H9 (cell line): ENCODE measurements around the gene HDLBP. TPM values are rescaled to one million over a fixed set of nuclear protein-coding genes. Genes with fewer than 3 reads are reported as not detected.

Experiments
- DNase-seq: peaks from one replicate; pipeline ENCODE4 v3.0.0-alpha.2; 2017
- H2AFZ ChIP-seq: one replicate; pipeline ENCODE4 v1.6.1; 2013; ENCODE audit warnings: mild to moderate bottlenecking, low read length, control low read depth, moderate library complexity
- H2AK5ac ChIP-seq: 2 replicates; pipeline ENCODE4 v1.6.1; 2013; ENCODE audit warnings: low read length, control low read depth, mixed read lengths; ENCODE audit not compliant: insufficient read length
- H2BK120ac ChIP-seq: one replicate; pipeline ENCODE4 v1.6.1; 2013; ENCODE audit warnings: low read depth, mild to moderate bottlenecking, low read length, control low read depth, inconsistent platforms; ENCODE audit not compliant: poor library complexity, severe bottlenecking
- H2BK12ac ChIP-seq: 2 replicates; pipeline ENCODE4 v1.6.1; 2013; ENCODE audit warnings: low read length, control low read depth, mixed read lengths, low read depth; ENCODE audit not compliant: insufficient read length
- H2BK15ac ChIP-seq: 2 replicates; pipeline ENCODE4 v1.6.1; 2013; ENCODE audit warnings: low read depth, low read length, control low read depth
- H2BK20ac ChIP-seq: one replicate; pipeline ENCODE4 v1.6.1; 2013; ENCODE audit warnings: low read depth, mild to moderate bottlenecking, low read length, control low read depth, inconsistent platforms; ENCODE audit not compliant: poor library complexity, severe bottlenecking
- H2BK5ac ChIP-seq: 2 replicates; pipeline ENCODE4 v1.6.1; 2013; ENCODE audit warnings: low read length, control low read depth, mixed read lengths; ENCODE audit not compliant: insufficient read length
- H3K14ac ChIP-seq: 2 replicates; pipeline ENCODE4 v1.6.1; 2013; ENCODE audit warnings: low read length, control low read depth; ENCODE audit not compliant: insufficient read depth
- H3K18ac ChIP-seq: 2 replicates; pipeline ENCODE4 v1.6.1; 2013; ENCODE audit warnings: low read depth, mild to moderate bottlenecking, mixed read lengths, low read length, control low read depth; ENCODE audit not compliant: insufficient read length
- H3K23ac ChIP-seq: 2 replicates; pipeline ENCODE4 v1.6.1; 2013; ENCODE audit warnings: low read length, control low read depth, mixed read lengths, low read depth; ENCODE audit not compliant: insufficient read length
- H3K23me2 ChIP-seq: 2 replicates; pipeline ENCODE4 v1.6.1; 2013; ENCODE audit warnings: low read depth, mild to moderate bottlenecking, mixed read lengths, low read length, control low read depth; ENCODE audit not compliant: insufficient read length, poor library complexity, severe bottlenecking
- H3K27ac ChIP-seq: 2 replicates; pipeline ENCODE4 v1.5.1; 2013; ENCODE audit warnings: low read length, control low read depth, mixed read lengths, low read depth; ENCODE audit not compliant: insufficient read length
- H3K27me3 ChIP-seq: 2 replicates; pipeline ENCODE4 v1.6.1; 2013; ENCODE audit warnings: low read length, control low read depth, inconsistent platforms; ENCODE audit not compliant: insufficient read depth
- H3K4ac ChIP-seq: 2 replicates; pipeline ENCODE4 v1.6.1; 2013; ENCODE audit warnings: low read depth, mild to moderate bottlenecking, control low read depth, inconsistent platforms, low read length, moderate library complexity
- H3K4me1 ChIP-seq: 2 replicates; pipeline ENCODE4 v1.6.1; 2013; ENCODE audit warnings: low read length, control low read depth, inconsistent platforms; ENCODE audit not compliant: insufficient read depth
- H3K4me2 ChIP-seq: 2 replicates; pipeline ENCODE4 v1.6.1; 2013; ENCODE audit warnings: low read length, control low read depth, mixed read lengths; ENCODE audit not compliant: insufficient read length, insufficient read depth
- H3K56ac ChIP-seq: 2 replicates; pipeline ENCODE4 v1.6.1; 2013; ENCODE audit warnings: low read depth, mild to moderate bottlenecking, mixed read lengths, low read length, control low read depth; ENCODE audit not compliant: insufficient read length
- H3K79me1 ChIP-seq: 2 replicates; pipeline ENCODE4 v1.6.1; 2013; ENCODE audit warnings: low read depth, mild to moderate bottlenecking, moderate library complexity, low read length, control low read depth, inconsistent platforms; ENCODE audit not compliant: insufficient read depth, poor library complexity, severe bottlenecking
- H3K79me2 ChIP-seq: 2 replicates; pipeline ENCODE4 v1.6.1; 2013; ENCODE audit warnings: low read length, control low read depth, inconsistent platforms; ENCODE audit not compliant: insufficient read depth
- H3K9ac ChIP-seq: 2 replicates; pipeline ENCODE4 v1.6.1; 2013; ENCODE audit warnings: low read length, control low read depth, mixed read lengths; ENCODE audit not compliant: insufficient read length; ENCODE audit errors: extremely low read depth
- H3K9me3 ChIP-seq: one replicate; pipeline ENCODE4 v1.6.1; 2013; ENCODE audit warnings: low read depth, low read length, inconsistent platforms; ENCODE audit not compliant: control insufficient read depth
- H3T11ph ChIP-seq: one replicate; pipeline ENCODE4 v1.6.1; 2013; ENCODE audit warnings: mild to moderate bottlenecking, low read length, control low read depth, inconsistent platforms
- H4K20me1 ChIP-seq: one replicate; pipeline ENCODE4 v1.6.1; 2013; ENCODE audit not compliant: control insufficient read depth, insufficient read length, insufficient read depth
- H4K5ac ChIP-seq: 2 replicates; pipeline ENCODE4 v1.6.1; 2013; ENCODE audit warnings: low read depth, mild to moderate bottlenecking, mixed read lengths, low read length, control low read depth; ENCODE audit not compliant: insufficient read length
- H4K8ac ChIP-seq: replicated peaks from 2 replicates; pipeline ENCODE4 v1.6.1; 2013; ENCODE audit warnings: low read length, control low read depth, mixed read lengths, low read depth; ENCODE audit not compliant: insufficient read length
- H4K91ac ChIP-seq: 2 replicates; pipeline ENCODE4 v1.6.1; 2013; ENCODE audit warnings: low read depth, mild to moderate bottlenecking, moderate library complexity, mixed read lengths, low read length, control low read depth; ENCODE audit not compliant: insufficient read length
- H3K27ac Mint-ChIP-seq, 3 experiments: 2 replicates in 2 of 3; 3 replicates in 1 of 3; pipeline ENCODE4 v1.8.0; 2020 to 2021; ENCODE audit warnings: mixed read lengths in 3 of 3, mild to moderate bottlenecking in 1 of 3, moderate library complexity in 1 of 3
- H3K27me3 Mint-ChIP-seq: 2 replicates; pipeline ENCODE4 v1.8.0; 2021; ENCODE audit warnings: low read depth, mild to moderate bottlenecking, moderate library complexity, mixed read lengths
- H3K36me3 Mint-ChIP-seq, 3 experiments: 2 replicates in 2 of 3; 3 replicates in 1 of 3; pipeline ENCODE4 v1.8.0; 2020 to 2021; ENCODE audit warnings: low read depth in 3 of 3, mixed read lengths in 3 of 3; ENCODE audit not compliant: insufficient read depth in 1 of 3
- H3K4me1 Mint-ChIP-seq, 2 experiments: 2 replicates each; pipeline ENCODE4 v1.8.0; 2020; ENCODE audit warnings: mixed read lengths in 2 of 2
- H3K4me3 Mint-ChIP-seq, 2 experiments: 2 replicates in 1 of 2; 3 replicates in 1 of 2; pipeline ENCODE4 v1.8.0; 2020 to 2021; ENCODE audit warnings: mild to moderate bottlenecking in 2 of 2, mixed read lengths in 2 of 2, moderate library complexity in 1 of 2
- H3K9me3 Mint-ChIP-seq, 2 experiments: 2 replicates in 1 of 2; 3 replicates in 1 of 2; pipeline ENCODE4 v1.8.0; 2020; ENCODE audit warnings: mild to moderate bottlenecking in 2 of 2, mixed read lengths in 2 of 2, moderate library complexity in 1 of 2
- CTCF ChIP-seq: fragments of 200-600 bp; sonication (generic); conservative IDR thresholded peaks from 3 replicates; pipeline ENCODE4 v1.8.0; 2021; ENCODE audit warnings: antibody characterized with exemption, mild to moderate bottlenecking
- WGBS: extraction: QIAGEN DNeasy Blood & Tissue Kit; methylation state at CpG from one replicate; pipeline ENCODE4 v1.1.7; 2013; ENCODE audit warnings: missing lambda C conversion rate, low lambda C conversion rate, mixed read lengths; ENCODE audit not compliant: insufficient read length; ENCODE audit errors: extremely low coverage; 5-methylcytosine and 5-hydroxymethylcytosine counted together
- total RNA-seq: library from RNA; stranded (reverse); gene quantifications from 2 replicates; pipeline ENCODE4 v1.2.1, GENCODE V29; 2021

HDLBP gene
- total RNA-seq, 1 experiment from 2014 or later, result 364 TPM

- Histone ChIP-seq H2AFZ (no peak overlapping the region), H3K14ac (no peak overlapping the region), H3K4me2 (no peak overlapping the region), H3K27ac (no peak overlapping the region), H3K79me1 (no peaks in the 10 kb centered on the region), H3K23me2 (no peaks in the 10 kb centered on the region), H4K8ac (no peak overlapping the region), H3K9me3 (no peaks in the 10 kb centered on the region), H4K20me1 (no peaks in the 10 kb centered on the region), H2BK120ac (no peak overlapping the region), H3K9ac (no peak overlapping the region), H4K5ac (no peak overlapping the region), H2BK15ac (no peak overlapping the region), H2AK5ac (no peak overlapping the region), H3K18ac (no peak overlapping the region), H3K23ac (no peak overlapping the region), H3T11ph (no peak overlapping the region), H3K79me2 (peaks cover 14% of the 10 kb centered on the region; the same call in 1 of the 2 replicates), H3K56ac (no peak overlapping the region), H3K4ac (no peak overlapping the region), H2BK12ac (no peak overlapping the region), H2BK20ac (no peak overlapping the region), H3K27me3 (no peaks in the 10 kb centered on the region), H3K4me1 (no peaks in the 10 kb centered on the region; the same call in 1 of the 2 replicates), H4K91ac (no peak overlapping the region), H2BK5ac (no peak overlapping the region)
- no peak for DNase-seq
- Mint-ChIP-seq H3K4me1 (peaks cover 6 to 11% of the 10 kb centered on the region in 2 experiments), H3K9me3 (no peaks in the 10 kb centered on the region), H3K4me3 (no peak overlapping the region), H3K27me3 (no peaks in the 10 kb centered on the region), H3K27ac (no peak overlapping the region), H3K36me3 (peaks cover 0 to 3% (median 3%) of the 10 kb centered on the region in 3 experiments; a peak in 4 of 7 replicates)
- TF ChIP-seq CTCF, result no peak
- WGBS, result no CpG with 5 or more reads among the region's 4 CpGs
These were observed 26.4 kb downstream of the HDLBP start for GRCh38 chr2:241289053-241289452.
